Natural killer cell (primary cell): ENCODE data around the gene CEACAM4. TPM values are rescaled to one million over a fixed set of nuclear protein-coding genes. Genes with fewer than 3 reads are reported as not detected.

Experiments used
- ATAC-seq, 3 donors: fragments of 150-1000 bp in 2 of 3; fragments of 200-7000 bp in 1 of 3; cut with Tn5 transposase; 1 replicate in 1 of 3; 2 replicates in 2 of 3; pipeline ENCODE4 v1.10.0; 2021; ENCODE audit warnings: mild to moderate bottlenecking in 2 of 3, moderate library complexity in 2 of 3
- DNase-seq, 2 donors: peaks; one replicate each; pipeline versions ENCODE4 v3.0.0 to v3.0.0-alpha.2; 2013 to 2021; ENCODE audit warnings: mixed read lengths in 1 of 2
- H3K27ac ChIP-seq: one replicate; pipeline ENCODE4 v1.5.1; 2013; ENCODE audit warnings: mild to moderate bottlenecking, low read length
- H3K27me3 ChIP-seq: one replicate; pipeline ENCODE4 v1.6.1; 2013; ENCODE audit warnings: low read length; ENCODE audit not compliant: control insufficient read depth, insufficient read depth
- H3K36me3 ChIP-seq: one replicate; pipeline ENCODE4 v1.6.1; 2013; ENCODE audit warnings: low read length; ENCODE audit not compliant: control insufficient read depth, insufficient read depth
- H3K4me1 ChIP-seq: one replicate; pipeline ENCODE4 v1.6.1; 2013; ENCODE audit warnings: low read length; ENCODE audit not compliant: control insufficient read depth, insufficient read depth
- H3K4me3 ChIP-seq: one replicate; pipeline ENCODE4 v1.5.1; 2013; ENCODE audit warnings: low read length
- H3K9me3 ChIP-seq: one replicate; pipeline ENCODE4 v1.6.1; 2013; ENCODE audit warnings: low read length; ENCODE audit not compliant: control insufficient read depth, insufficient read depth
- H3K27ac Mint-ChIP-seq, 2 donors: one replicate each; pipeline ENCODE4 v1.8.0; 2022; ENCODE audit warnings: mild to moderate bottlenecking in 2 of 2, mixed read lengths in 2 of 2, moderate library complexity in 1 of 2
- H3K27me3 Mint-ChIP-seq, 2 donors: one replicate each; pipeline ENCODE4 v1.8.0; 2022; ENCODE audit warnings: low read depth in 2 of 2, mixed read lengths in 2 of 2
- H3K36me3 Mint-ChIP-seq: one replicate; pipeline ENCODE4 v1.8.0; 2022; ENCODE audit warnings: mixed read lengths
- H3K4me1 Mint-ChIP-seq, 2 donors: one replicate each; pipeline ENCODE4 v1.8.0; 2022; ENCODE audit warnings: mixed read lengths in 2 of 2
- H3K4me3 Mint-ChIP-seq: one replicate; pipeline ENCODE4 v1.8.0; 2022; ENCODE audit warnings: mild to moderate bottlenecking, moderate library complexity, mixed read lengths
- H3K9me3 Mint-ChIP-seq, 2 donors: one replicate each; pipeline ENCODE4 v1.8.0; 2022; ENCODE audit warnings: mixed read lengths in 2 of 2
- WGBS: methylation state at CpG from one replicate; pipeline ENCODE4 v1.1.7; 2013; ENCODE audit warnings: missing lambda C conversion rate; ENCODE audit not compliant: insufficient coverage; 5-methylcytosine and 5-hydroxymethylcytosine counted together
- intact Hi-C: fragments of 100-400 bp; cut with micrococcal nuclease; formaldehyde crosslinking; loops from one replicate; pipeline ENCODE4 v1.14.2; 2022
- total RNA-seq, 4 donors: library from RNA; stranded (reverse); fragments of 120-200 nt in 1 of 4; gene quantifications; one replicate each; pipeline versions ENCODE4 v1.2.3 to v1.2.4, GENCODE V29; 2013 to 2022
- TF ChIP-seq, protein P1 (sequence below): fragments of 200-600 bp; IDR thresholded peaks from one replicate; pipeline ENCODE4 v1.8.0; 2022; ENCODE audit warnings: antibody characterized with exemption

Gene CEACAM4
- total RNA-seq, 3 donors from 2014 or later (not counting 1 experiment from before 2014, with no cell fraction given): 0.52 to 1.1 (median 0.78) TPM

DNA sequence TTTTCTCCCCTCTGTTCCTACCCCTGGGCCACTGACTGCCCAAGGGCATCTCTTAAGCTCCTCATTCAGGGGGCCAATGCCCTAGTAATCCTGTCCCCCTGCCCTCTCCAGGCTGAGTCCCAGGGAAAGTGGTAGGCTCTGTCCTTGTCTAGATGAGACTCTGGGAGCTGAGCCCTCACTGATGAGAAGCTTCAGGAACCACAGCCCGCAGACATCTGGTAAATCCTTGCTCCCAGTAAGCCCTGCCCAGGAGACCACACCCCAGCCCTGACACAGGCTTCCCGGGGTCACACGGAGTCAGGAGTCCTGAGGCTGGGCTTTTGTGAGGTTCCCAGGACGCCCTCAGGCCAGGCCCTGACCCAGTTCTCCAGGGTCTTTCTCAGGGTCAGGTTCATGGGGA lies 1.9 kb downstream of the CEACAM4 start:
- Mint-ChIP-seq H3K4me1 (peaks cover 0 to 6% of the 10 kb centered on the region in 2 donors), H3K36me3 (no peaks in the 10 kb centered on the region), H3K27me3 (peaks cover 18 to 40% of the 10 kb centered on the region in 2 donors), H3K9me3 (no peaks in the 10 kb centered on the region), H3K4me3 (no peak overlapping the region), H3K27ac (no peak overlapping the region)
- Histone ChIP-seq H3K4me1 (peaks cover 4% of the 10 kb centered on the region), H3K27me3 (no peaks in the 10 kb centered on the region), H3K36me3 (no peaks in the 10 kb centered on the region), H3K27ac (no peak overlapping the region), H3K9me3 (no peaks in the 10 kb centered on the region), H3K4me3 (no peak overlapping the region)
- ATAC-seq (no peak), DNase-seq (no peak)
- WGBS: 87% methylated on average over 4 of the region's 4 CpGs
- TF ChIP-seq, protein P1, sequence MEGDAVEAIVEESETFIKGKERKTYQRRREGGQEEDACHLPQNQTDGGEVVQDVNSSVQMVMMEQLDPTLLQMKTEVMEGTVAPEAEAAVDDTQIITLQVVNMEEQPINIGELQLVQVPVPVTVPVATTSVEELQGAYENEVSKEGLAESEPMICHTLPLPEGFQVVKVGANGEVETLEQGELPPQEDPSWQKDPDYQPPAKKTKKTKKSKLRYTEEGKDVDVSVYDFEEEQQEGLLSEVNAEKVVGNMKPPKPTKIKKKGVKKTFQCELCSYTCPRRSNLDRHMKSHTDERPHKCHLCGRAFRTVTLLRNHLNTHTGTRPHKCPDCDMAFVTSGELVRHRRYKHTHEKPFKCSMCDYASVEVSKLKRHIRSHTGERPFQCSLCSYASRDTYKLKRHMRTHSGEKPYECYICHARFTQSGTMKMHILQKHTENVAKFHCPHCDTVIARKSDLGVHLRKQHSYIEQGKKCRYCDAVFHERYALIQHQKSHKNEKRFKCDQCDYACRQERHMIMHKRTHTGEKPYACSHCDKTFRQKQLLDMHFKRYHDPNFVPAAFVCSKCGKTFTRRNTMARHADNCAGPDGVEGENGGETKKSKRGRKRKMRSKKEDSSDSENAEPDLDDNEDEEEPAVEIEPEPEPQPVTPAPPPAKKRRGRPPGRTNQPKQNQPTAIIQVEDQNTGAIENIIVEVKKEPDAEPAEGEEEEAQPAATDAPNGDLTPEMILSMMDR: no peak
- intact Hi-C loops: no loop called here

DNA sequence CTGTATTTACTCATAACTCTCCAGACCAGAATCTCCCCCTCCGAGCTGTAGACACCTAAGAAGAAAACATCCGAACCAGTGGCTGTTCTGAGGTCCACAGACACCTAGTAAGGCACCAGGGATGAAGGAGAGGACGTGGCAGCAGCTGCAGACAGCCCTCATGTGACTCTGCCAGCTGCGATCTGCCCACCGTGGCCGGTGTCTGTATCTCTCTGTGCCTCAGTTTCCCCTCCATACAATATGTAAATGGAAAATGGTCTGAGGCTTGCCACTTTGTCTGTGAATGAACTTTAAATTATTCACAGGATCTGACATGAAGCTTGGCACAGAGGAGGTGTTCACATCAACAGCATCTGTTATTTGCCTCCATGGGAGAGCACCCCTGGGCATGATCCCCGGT lies 2.4 kb downstream of the CEACAM4 start:
- Mint-ChIP-seq H3K4me1 (peaks cover 0 to 6% of the 10 kb centered on the region in 2 donors), H3K36me3 (no peaks in the 10 kb centered on the region), H3K27ac (no peak overlapping the region), H3K4me3 (no peak overlapping the region), H3K9me3 (no peaks in the 10 kb centered on the region), H3K27me3 (peaks cover 17 to 36% of the 10 kb centered on the region in 2 donors)
- 73% methylated on average over 7 of the region's 7 CpGs for WGBS
- TF ChIP-seq, protein P1: no peak
- no peak for ATAC-seq
- Histone ChIP-seq H3K27ac (no peak overlapping the region), H3K4me3 (no peak overlapping the region), H3K27me3 (no peaks in the 10 kb centered on the region), H3K36me3 (no peaks in the 10 kb centered on the region), H3K4me1 (peaks cover 4% of the 10 kb centered on the region), H3K9me3 (no peaks in the 10 kb centered on the region)
- no peak for DNase-seq
- intact Hi-C loops: no loop called here

DNA sequence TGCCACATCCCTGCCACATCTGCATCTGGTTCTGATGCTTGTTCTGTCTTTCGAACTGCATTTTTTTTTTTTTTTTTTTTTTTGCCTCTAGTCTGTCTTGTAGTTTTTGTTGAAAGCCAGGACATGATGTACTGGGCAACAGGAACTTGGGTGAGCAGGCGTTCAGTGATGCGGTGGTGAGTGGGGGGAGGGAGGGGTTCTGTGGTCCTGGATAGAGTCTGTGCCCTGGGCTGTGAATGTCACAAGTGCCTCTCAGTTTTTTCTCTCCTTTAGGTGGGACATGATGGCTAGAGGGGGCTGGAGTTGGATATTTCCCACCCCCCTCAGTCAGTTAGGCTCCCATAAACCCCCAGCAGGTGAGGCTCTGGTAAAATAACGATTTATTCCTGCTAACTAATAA lies 3.5 kb downstream of the CEACAM4 start:
- TF ChIP-seq, protein P1: no peak
- no peak for ATAC-seq
- no peaks in the 10 kb centered on the region for H3K9me3 Mint-ChIP-seq
- H3K27ac Mint-ChIP-seq: no peak overlapping the region
- H3K27me3 Mint-ChIP-seq: peaks cover 17 to 28% of the 10 kb centered on the region in 2 donors
- 39% methylated on average over 3 of the region's 4 CpGs for WGBS
- no peak overlapping the region for H3K4me3 Mint-ChIP-seq
- Histone ChIP-seq H3K27ac (no peak overlapping the region), H3K36me3 (no peaks in the 10 kb centered on the region), H3K9me3 (no peaks in the 10 kb centered on the region), H3K27me3 (no peaks in the 10 kb centered on the region), H3K4me3 (no peak overlapping the region), H3K4me1 (peaks cover 4% of the 10 kb centered on the region)
- H3K36me3 Mint-ChIP-seq: no peaks in the 10 kb centered on the region
- intact Hi-C loops: no loop called here
- peaks cover 0 to 6% of the 10 kb centered on the region in 2 donors for H3K4me1 Mint-ChIP-seq
- DNase-seq: no peak

GRCh38 chr19:41621654-41622053 lies 5.2 kb downstream of the CEACAM4 start:
- ATAC-seq (no peak), DNase-seq (no peak)
- no peak overlapping the region for H3K27ac ChIP-seq
- no peaks in the 10 kb centered on the region for H3K9me3 Mint-ChIP-seq
- WGBS: 17% methylated on average over 7 of the region's 7 CpGs
- no peaks in the 10 kb centered on the region for H3K4me1 Mint-ChIP-seq
- intact Hi-C loops: no loop called here
- no peaks in the 10 kb centered on the region for H3K9me3 ChIP-seq
- H3K4me3 Mint-ChIP-seq: no peak overlapping the region
- H3K4me3 ChIP-seq: no peak overlapping the region
- H3K36me3 ChIP-seq: no peaks in the 10 kb centered on the region
- no peaks in the 10 kb centered on the region for H3K27me3 ChIP-seq
- no peaks in the 10 kb centered on the region for H3K4me1 ChIP-seq
- no peak overlapping the region for H3K27ac Mint-ChIP-seq
- peaks cover 14 to 17% of the 10 kb centered on the region in 2 donors for H3K27me3 Mint-ChIP-seq
- TF ChIP-seq, protein P1: no peak
- no peaks in the 10 kb centered on the region for H3K36me3 Mint-ChIP-seq
